Hindlimb muscle (tissue), 1 donor: ENCODE results near the gene IL34. TPM values are rescaled to one million over a fixed set of nuclear protein-coding genes. Genes with fewer than 3 reads are reported as not detected.

Experiments used
- DNase-seq: peaks from one replicate; pipeline ENCODE4 v3.0.0-alpha.2; 2013
- polyA plus RNA-seq: library from polyadenylated mRNA; unstranded; fragments of 120-200 nt; gene quantifications from one replicate; pipeline ENCODE4 v1.2.1, GENCODE V29; 2013; ENCODE audit not compliant: insufficient read length

IL34 gene
- polyA plus RNA-seq, 1 donor: 7.8 TPM

GRCh38 chr16:70689035-70689969 is 42.9 kb downstream of the IL34 start:
- DNase-seq: no peak

DNA sequence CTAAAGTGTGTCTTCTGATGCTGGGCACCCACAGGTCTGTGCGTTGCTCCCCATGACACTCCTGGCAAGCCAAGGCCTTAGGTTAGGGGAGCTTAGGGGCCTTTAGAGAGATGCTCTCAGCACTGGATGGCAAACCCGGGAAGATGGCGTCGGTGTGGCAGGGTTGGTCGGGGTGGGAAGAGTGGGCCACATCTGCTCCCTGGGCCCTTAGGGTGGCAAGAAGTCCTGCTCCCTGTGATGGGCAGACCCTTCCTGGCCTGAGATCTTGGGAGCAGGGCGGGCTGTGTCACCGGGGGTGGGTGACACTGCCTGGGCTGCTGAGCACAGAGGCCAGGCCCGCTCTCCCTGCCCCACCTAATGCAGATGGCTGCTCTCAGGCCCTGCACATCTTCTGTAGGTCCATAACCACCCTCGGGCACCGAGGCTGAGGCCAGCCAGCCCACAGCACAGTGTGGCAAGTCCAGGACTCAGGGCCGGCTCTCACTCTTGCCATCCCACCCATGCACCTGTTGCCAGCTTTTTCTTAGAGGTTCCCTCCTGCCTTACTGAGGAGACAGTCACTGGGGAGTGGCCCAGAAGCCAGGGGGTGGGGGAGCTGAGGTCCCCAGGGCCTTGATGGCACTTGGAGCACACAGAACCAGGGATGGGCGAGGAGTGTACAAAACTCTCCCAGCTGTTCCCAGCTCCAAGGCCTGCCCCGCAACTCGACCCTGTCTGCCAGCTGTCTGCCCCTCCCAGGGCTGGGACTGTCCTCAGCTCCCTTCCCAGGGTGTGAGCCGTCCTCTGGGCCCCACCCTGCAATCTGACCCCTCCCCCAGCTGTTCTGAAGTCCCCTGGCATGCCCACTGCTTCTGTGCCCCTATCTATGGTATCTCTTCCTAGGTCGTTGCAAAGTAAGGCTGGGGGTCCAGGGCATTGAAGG is 43.9 kb downstream of the IL34 start:
- DNase-seq: no peak

- peak; percentile 85 for DNase-seq
These were observed 45.1 kb downstream of the IL34 start for GRCh38 chr16:70691223-70692129.

GRCh38 chr16:70692130-70692872 is 45.9 kb downstream of the IL34 start:
- no peak for DNase-seq

- no peak for DNase-seq
These were observed 46.7 kb downstream of the IL34 start for GRCh38 chr16:70692873-70693671.

- no peak for DNase-seq
These were observed 47.9 kb downstream of the IL34 start for GRCh38 chr16:70694088-70694867.

DNA sequence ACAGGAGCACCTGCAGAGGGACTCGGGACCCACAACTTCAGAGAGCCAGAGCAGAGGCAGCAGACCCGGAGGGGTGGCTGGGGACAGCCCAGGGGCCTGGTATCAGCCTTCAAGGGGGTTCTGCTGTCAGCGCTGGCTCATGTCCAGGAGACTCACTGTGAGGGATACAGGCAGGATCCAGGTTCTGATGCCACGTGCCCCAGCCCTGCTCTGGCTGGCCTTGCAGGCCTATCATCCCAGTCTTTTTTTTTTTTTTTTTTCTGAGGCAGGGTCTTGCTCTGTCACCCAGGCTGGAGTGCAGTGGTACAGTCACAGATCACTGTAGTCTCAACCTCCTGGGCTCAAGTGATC is 48.5 kb downstream of the IL34 start:
- no peak for DNase-seq

DNA sequence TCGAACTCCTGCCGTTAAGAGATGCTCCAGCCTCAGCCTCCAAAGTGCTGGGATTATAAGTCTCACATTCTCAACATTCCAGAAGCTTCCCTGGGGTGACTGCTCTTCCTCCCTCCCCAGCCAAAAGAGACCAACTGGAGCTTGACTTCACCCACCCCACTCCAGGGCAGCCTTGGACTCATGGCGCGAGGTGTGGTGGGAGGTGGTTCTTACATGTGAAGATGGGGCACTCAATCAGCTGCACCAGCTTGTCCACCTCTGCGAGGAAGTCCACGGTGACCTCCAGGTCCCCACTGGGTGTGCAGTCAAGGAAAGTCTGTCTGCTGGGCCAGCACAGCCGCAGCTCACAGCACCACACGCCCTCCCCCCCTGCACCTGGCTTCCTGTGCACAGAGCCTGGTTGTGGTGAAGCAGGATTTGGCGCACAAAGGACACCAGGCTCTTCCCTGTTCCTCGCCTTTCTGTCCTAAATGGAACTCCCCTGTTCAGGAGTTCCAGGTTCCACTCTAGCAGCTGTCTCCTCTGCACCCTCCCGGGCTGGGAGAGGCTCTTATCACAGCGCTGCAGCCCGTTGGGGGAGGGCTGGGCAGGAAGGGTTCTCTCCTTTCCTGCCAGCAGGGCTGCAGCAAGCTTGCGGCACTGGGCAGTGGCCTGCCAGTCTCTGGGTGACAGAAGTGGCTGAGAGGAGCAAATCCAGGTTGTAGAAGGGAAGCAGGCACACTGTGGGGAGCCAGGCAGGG is 49.1 kb downstream of the IL34 start:
- no peak for DNase-seq

- no peak for DNase-seq
These were observed 50.0 kb downstream of the IL34 start for GRCh38 chr16:70696355-70696754.

DNA sequence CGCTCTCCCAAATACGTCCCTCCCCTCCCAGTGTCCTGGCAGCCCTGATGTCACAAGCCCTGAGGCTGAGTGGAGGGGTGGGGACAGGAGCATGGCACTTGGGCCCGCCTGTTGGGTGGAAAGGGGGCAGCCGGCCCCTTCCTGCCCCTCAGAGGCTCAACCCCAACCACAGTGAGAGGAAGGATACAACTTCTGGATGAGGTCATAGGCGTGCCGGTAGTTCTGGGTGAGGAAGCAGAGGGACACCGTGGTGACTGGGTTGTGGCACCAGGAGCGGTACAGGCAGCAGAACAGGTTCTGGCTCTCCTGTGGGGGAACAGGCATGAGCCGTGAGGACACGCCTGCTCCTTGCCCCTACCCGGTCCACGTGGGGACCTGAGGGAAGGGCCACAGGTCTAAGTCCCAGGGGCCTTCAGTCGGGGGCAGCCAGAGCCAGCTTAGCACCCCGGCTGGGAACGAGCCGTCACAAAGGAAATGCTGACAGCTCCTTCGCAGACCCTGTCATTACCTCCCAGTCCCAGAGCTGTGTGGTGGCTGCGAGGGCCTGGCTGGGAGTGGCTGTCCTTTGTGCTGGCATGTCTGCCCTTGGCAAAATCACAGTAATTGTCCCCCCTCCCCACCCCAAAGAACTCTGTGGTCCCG is 50.7 kb downstream of the IL34 start:
- no peak for DNase-seq

GRCh38 chr16:70697594-70698170 is 51.3 kb downstream of the IL34 start:
- DNase-seq: no peak

GRCh38 chr16:70698901-70699300 is 52.5 kb downstream of the IL34 start:
- no peak for DNase-seq

- DNase-seq: no peak
These were observed 53.3 kb downstream of the IL34 start for GRCh38 chr16:70699696-70700095.

- DNase-seq: no peak
These were observed 54.0 kb downstream of the IL34 start for GRCh38 chr16:70700101-70701020.

GRCh38 chr16:70701036-70701435 is 54.7 kb downstream of the IL34 start:
- no peak for DNase-seq

DNA sequence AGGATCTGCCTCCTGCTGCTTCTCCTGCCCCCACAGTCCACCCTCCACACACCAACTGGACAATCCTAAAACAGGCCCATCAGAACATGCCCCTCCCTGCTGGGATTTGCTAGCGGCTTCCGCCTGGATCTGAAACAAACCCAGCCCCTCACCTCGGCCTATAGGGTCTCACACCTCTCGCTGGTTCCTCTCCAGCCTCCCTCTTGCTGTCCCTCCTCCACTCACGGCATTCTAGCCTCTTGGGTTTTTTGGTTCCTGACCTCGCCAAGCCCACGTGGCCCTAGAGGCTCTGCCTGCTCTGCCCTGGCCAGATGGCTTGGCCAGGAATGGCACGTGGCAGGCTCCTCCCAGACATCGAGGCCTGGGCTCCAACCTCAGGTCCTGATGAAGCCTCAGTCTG is 55.2 kb downstream of the IL34 start:
- DNase-seq: no peak

DNA sequence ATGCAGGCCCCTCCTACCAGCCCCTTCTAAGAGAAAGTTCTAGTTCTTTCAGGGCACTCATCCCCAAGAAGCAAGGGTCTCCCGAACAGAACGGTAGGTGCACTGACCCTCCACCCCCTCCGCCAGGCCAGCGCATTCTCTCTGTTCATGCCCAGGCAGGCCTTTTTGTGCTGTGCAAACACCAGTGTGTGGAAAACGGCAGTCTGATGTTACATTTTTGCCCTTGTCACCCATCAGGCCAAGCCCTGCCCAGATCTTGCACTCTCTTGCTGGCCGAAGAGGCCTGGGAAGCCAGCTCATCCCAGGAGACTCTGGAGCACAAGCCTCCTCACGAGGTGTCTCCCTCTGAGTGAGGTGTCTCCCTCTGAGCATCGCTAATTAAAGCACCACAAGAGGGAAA is 55.6 kb downstream of the IL34 start:
- DNase-seq: no peak
